Measurements from ENCODE around the gene MAPK12. TPM values are rescaled to one million over a fixed set of nuclear protein-coding genes. Genes with fewer than 3 reads are reported as not detected.

Gene MAPK12
- total and polyA plus RNA-seq, 2 of the 8 experiments (the other 6 are each of a cell fraction or from before 2014, with no cell fraction given), result 17.3 to 20.3 TPM

DNA sequence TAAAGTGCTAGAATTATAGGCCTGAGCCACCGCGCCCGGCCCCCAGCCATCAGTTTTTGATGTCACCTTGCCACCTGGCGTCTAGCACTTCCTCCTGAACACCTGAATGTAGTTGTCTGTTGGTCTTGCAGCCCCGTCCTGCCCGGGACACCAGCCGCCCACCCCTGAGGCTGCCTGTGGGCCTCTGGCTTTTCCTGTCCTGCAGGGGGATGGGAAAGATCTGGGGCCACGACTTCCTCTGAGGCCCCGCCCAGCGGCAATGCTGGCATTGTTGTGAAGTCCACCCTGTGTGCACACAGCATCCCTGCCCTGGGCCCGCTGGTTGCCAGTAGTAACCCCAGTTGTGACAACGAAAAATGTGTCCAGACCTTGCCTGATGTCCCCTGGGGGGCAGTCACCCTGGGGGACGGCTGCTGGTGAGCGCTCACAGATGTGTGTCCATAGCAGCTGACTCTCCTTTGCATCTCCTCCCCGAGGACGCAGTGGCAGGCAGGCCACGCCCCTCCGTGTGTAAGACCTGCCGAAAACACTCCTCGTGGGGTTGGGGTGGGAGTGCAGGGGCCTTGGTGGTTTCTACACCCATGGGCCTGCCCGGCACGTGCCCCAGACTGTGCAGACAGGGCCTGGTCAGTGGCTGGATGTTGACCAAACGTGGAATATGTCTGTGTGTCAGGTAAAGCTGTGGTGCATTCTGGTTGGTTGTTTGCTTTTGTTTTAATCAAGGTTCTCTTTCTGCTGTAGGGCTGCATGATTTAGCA lies 53.9 kb downstream of the MAPK12 start (continued):
- TF ChIP-seq GTF2F1 (IDR thresholded peaks at IDR 0.05; ENCODE audit: borderline replicate concordance, low read depth, low read length), result no peak
- no peak for TF ChIP-seq HDAC6 (IDR thresholded peaks at IDR 0.05; ENCODE audit: low read depth, low read length)
- TF ChIP-seq TAF1 (IDR thresholded peaks at IDR 0.05; ENCODE audit: low read depth, low read length), result no peak
- TF ChIP-seq EP300 (IDR thresholded peaks at IDR 0.05; ENCODE audit: borderline replicate concordance in 1 of 2, low read depth in 2 of 2, low read length in 2 of 2), result no peak
- TF ChIP-seq YY1 (IDR thresholded peaks at IDR 0.05; ENCODE audit: low read depth, low read length), result no peak
- TF ChIP-seq SP2 (IDR thresholded peaks at IDR 0.05; ENCODE audit: low read length), result no peak
- no peak for TF ChIP-seq TCF12 (IDR thresholded peaks at IDR 0.05; ENCODE audit: low read depth, low read length)
- no peak for TF ChIP-seq ASH2L (IDR thresholded peaks at IDR 0.05; ENCODE audit: low read length)
- no peak for TF ChIP-seq SAP30 (IDR thresholded peaks at IDR 0.05; ENCODE audit: insufficient read depth, insufficient replicate concordance, low read length)
- no peak for TF ChIP-seq CBX5 (IDR thresholded peaks at IDR 0.05; ENCODE audit: low read depth, low read length)

All from H1 (cell line).